ENCODE results near the gene TBXA2R. TPM values are rescaled to one million over a fixed set of nuclear protein-coding genes. Genes with fewer than 3 reads are reported as not detected.
A peak's percentile ranks its signal among the peaks of the same experiment; 100 is the strongest.

The TBXA2R gene
- total RNA-seq, 1 experiment from 2014 or later: 1.3 TPM

GRCh38 chr19:3601021-3601420 is 5.7 kb downstream of the TBXA2R start:
- Mint-ChIP-seq H3K27ac (no peak overlapping the region), H3K9me3 (no peaks in the 10 kb centered on the region), H3K27me3 (ENCODE audit: low read depth) (no peaks in the 10 kb centered on the region), H3K36me3 (no peaks in the 10 kb centered on the region), H3K4me1 (no peaks in the 10 kb centered on the region), H3K4me3 (no peak overlapping the region)
- TF ChIP-seq ZSCAN18 (CRISPR knock-in tag; IDR thresholded peaks at IDR 0.05) (no peak), ZNF423 (CRISPR knock-in tag; IDR thresholded peaks at IDR 0.05) (no peak), ZBTB43 (CRISPR knock-in tag; IDR thresholded peaks at IDR 0.05) (no peak), ERG (CRISPR knock-in tag; IDR thresholded peaks at IDR 0.05) (no peak), RELA (CRISPR knock-in tag; IDR thresholded peaks at IDR 0.05; ENCODE audit: borderline replicate concordance) (no peak)
- CTCF ChIA-PET: interaction anchor here (2.5 kb wide), 1 partner anchor 15 kb away, joined by 16 read pairs; the partner anchor contains the start of gene GIPC3
- POLR2A ChIA-PET: no interaction called here
- ATAC-seq (no peak), DNase-seq (ENCODE audit: low spot score) (no peak)

- Mint-ChIP-seq H3K27ac (no peak overlapping the region), H3K4me3 (no peak overlapping the region), H3K27me3 (ENCODE audit: low read depth) (0 out of 2 replicates have a peak, but pooled peaks cover 2% of the 10 kb centered on the region), H3K9me3 (no peaks in the 10 kb centered on the region), H3K36me3 (no peaks in the 10 kb centered on the region), H3K4me1 (no peaks in the 10 kb centered on the region)
- POLR2A ChIA-PET: no interaction called here
- DNase-seq (ENCODE audit: low spot score) (peak; percentile 72), ATAC-seq (peak; percentile 92)
- CTCF ChIA-PET: interaction anchor here (0.6 to 2.5 kb wide), 18 partner anchors 8 to 123 kb away, joined by 3 to 16 read pairs (median 4); partner anchors contain the start of genes CACTIN and GIPC3
- TF ChIP-seq E2F1 (CRISPR knock-in tag; IDR thresholded peaks at IDR 0.05) (no peak), AFF4 (CRISPR knock-in tag; IDR thresholded peaks at IDR 0.05; ENCODE audit: borderline replicate concordance) (no peak), CTCF (IDR thresholded peaks at IDR 0.05) (peak; percentile 43)
Observed at GRCh38 chr19:3599776-3600187, 6.9 kb downstream of the TBXA2R start.

- H3K4me1 Mint-ChIP-seq: no peaks in the 10 kb centered on the region
- ChIA-PET CTCF (interaction anchor here (0.9 to 1.1 kb wide), 2 partner anchors 71 to 166 kb away, joined by 3 read pairs; no protein-coding TSS in a partner anchor), POLR2A (no interaction called here)
- H3K36me3 Mint-ChIP-seq: no peaks in the 10 kb centered on the region
- DNase-seq (ENCODE audit: low spot score) (no peak), ATAC-seq (no peak)
- no peak overlapping the region for H3K4me3 Mint-ChIP-seq
- no peak overlapping the region for H3K27ac Mint-ChIP-seq
- peaks cover 23% of the 10 kb centered on the region for H3K27me3 Mint-ChIP-seq (ENCODE audit: low read depth)
- H3K9me3 Mint-ChIP-seq: peaks cover 13% of the 10 kb centered on the region
- TF ChIP-seq EMX1 (CRISPR knock-in tag; IDR thresholded peaks at IDR 0.05) (no peak), MAX (CRISPR knock-in tag; IDR thresholded peaks at IDR 0.05) (no peak), TEAD4 (CRISPR knock-in tag; IDR thresholded peaks at IDR 0.05) (no peak), FOXK1 (CRISPR knock-in tag; IDR thresholded peaks at IDR 0.05) (no peak), CDX4 (CRISPR knock-in tag; IDR thresholded peaks at IDR 0.05; ENCODE audit: borderline replicate concordance) (no peak), ZSCAN18 (CRISPR knock-in tag; IDR thresholded peaks at IDR 0.05) (no peak), MYBL2 (CRISPR knock-in tag; IDR thresholded peaks at IDR 0.05) (no peak), JAZF1 (CRISPR knock-in tag; IDR thresholded peaks at IDR 0.05) (no peak), TEAD1 (CRISPR knock-in tag; IDR thresholded peaks at IDR 0.05) (no peak)
Observed at GRCh38 chr19:3595521-3596061, 11.1 kb downstream of the TBXA2R start.
